Skeletal muscle satellite cell (primary cell): ENCODE results near the gene SMARCA2.

ENCODE experiments used
- H3K27me3 ChIP-seq: 2 replicates; pipeline ENCODE4 v1.7.0; 2013; ENCODE audit warnings: low read length; ENCODE audit not compliant: control insufficient read depth, insufficient read depth
- H3K36me3 ChIP-seq: 2 replicates; pipeline ENCODE4 v1.7.0; 2013; ENCODE audit warnings: mild to moderate bottlenecking, control low read depth, low read length; ENCODE audit not compliant: insufficient read depth
- H3K4me1 ChIP-seq: 2 replicates; pipeline ENCODE4 v1.7.0; 2013; ENCODE audit warnings: low read length; ENCODE audit not compliant: control insufficient read depth, insufficient read depth
- H3K4me2 ChIP-seq: 2 replicates; pipeline ENCODE4 v1.7.0; 2013; ENCODE audit warnings: mild to moderate bottlenecking, low read length
- H3K4me3 ChIP-seq: 2 replicates; pipeline ENCODE4 v1.7.0; 2013; ENCODE audit warnings: low read length
- H3K9ac ChIP-seq: 2 replicates; pipeline ENCODE4 v1.7.0; 2013; ENCODE audit warnings: mild to moderate bottlenecking, low read depth, low read length, moderate library complexity
- H3K9me3 ChIP-seq: replicated peaks from 2 replicates; pipeline ENCODE4 v1.7.0; 2013; ENCODE audit warnings: mild to moderate bottlenecking, control low read depth, low read length

Gene SMARCA2

GRCh38 chr9:2209400-2209799 lies 194.3 kb downstream of the SMARCA2 start:
- H3K36me3 ChIP-seq, result no peaks in the 10 kb centered on the region
- H3K4me2 ChIP-seq, result no peak overlapping the region
- H3K4me3 ChIP-seq, result no peak overlapping the region
- no peaks in the 10 kb centered on the region for H3K27me3 ChIP-seq
- H3K9me3 ChIP-seq, result no peaks in the 10 kb centered on the region
- peaks cover 10% of the 10 kb centered on the region for H3K4me1 ChIP-seq
- H3K9ac ChIP-seq, result no peak overlapping the region

GRCh38 chr9:2210201-2210600 lies 195.1 kb downstream of the SMARCA2 start:
- Histone ChIP-seq H3K4me2 (no peak overlapping the region), H3K36me3 (no peaks in the 10 kb centered on the region), H3K27me3 (no peaks in the 10 kb centered on the region), H3K9ac (no peak overlapping the region), H3K4me1 (peaks cover 10% of the 10 kb centered on the region), H3K4me3 (no peak overlapping the region), H3K9me3 (no peaks in the 10 kb centered on the region)

- Histone ChIP-seq H3K4me3 (no peak overlapping the region), H3K9me3 (no peaks in the 10 kb centered on the region)
These were observed 198.8 kb downstream of the SMARCA2 start for GRCh38 chr9:2213830-2214468.

GRCh38 chr9:2214707-2215106 lies 199.6 kb downstream of the SMARCA2 start:
- Histone ChIP-seq H3K9me3 (no peaks in the 10 kb centered on the region), H3K36me3 (no peaks in the 10 kb centered on the region), H3K9ac (no peak overlapping the region), H3K4me3 (no peak overlapping the region), H3K4me2 (no peak overlapping the region), H3K27me3 (no peaks in the 10 kb centered on the region), H3K4me1 (peaks cover 7% of the 10 kb centered on the region)

More at GRCh38 chr9:2213830-2214468, 198.8 kb downstream of the SMARCA2 start:
- Histone ChIP-seq H3K36me3 (no peaks in the 10 kb centered on the region), H3K27me3 (no peaks in the 10 kb centered on the region), H3K4me2 (no peak overlapping the region), H3K9ac (no peak overlapping the region), H3K4me1 (peaks cover 13% of the 10 kb centered on the region)

- H3K9me3 ChIP-seq, result no peaks in the 10 kb centered on the region
- H3K4me3 ChIP-seq, result no peak overlapping the region
- H3K4me2 ChIP-seq, result peak overlapping the region; percentile 8
- H3K36me3 ChIP-seq, result no peaks in the 10 kb centered on the region
- H3K9ac ChIP-seq, result no peak overlapping the region
- no peaks in the 10 kb centered on the region for H3K27me3 ChIP-seq
- H3K4me1 ChIP-seq, result peaks cover 3% of the 10 kb centered on the region
These were observed 200.8 kb downstream of the SMARCA2 start for GRCh38 chr9:2215921-2216441.

- no peak overlapping the region for H3K4me2 ChIP-seq
- no peaks in the 10 kb centered on the region for H3K36me3 ChIP-seq
- H3K4me3 ChIP-seq, result no peak overlapping the region
- H3K9me3 ChIP-seq, result no peaks in the 10 kb centered on the region
- no peaks in the 10 kb centered on the region for H3K27me3 ChIP-seq
- H3K4me1 ChIP-seq, result peaks cover 3% of the 10 kb centered on the region
- H3K9ac ChIP-seq, result no peak overlapping the region
These were observed 201.4 kb downstream of the SMARCA2 start for GRCh38 chr9:2216591-2216990.

- Histone ChIP-seq H3K4me2 (no peak overlapping the region), H3K4me3 (no peak overlapping the region), H3K36me3 (no peaks in the 10 kb centered on the region), H3K27me3 (no peaks in the 10 kb centered on the region), H3K9ac (no peak overlapping the region), H3K9me3 (no peaks in the 10 kb centered on the region), H3K4me1 (peaks cover 3% of the 10 kb centered on the region)
These were observed 202.4 kb downstream of the SMARCA2 start for GRCh38 chr9:2217540-2217939.

- H3K4me1 ChIP-seq, result peaks cover 3% of the 10 kb centered on the region
- no peaks in the 10 kb centered on the region for H3K9me3 ChIP-seq
- no peak overlapping the region for H3K9ac ChIP-seq
- no peak overlapping the region for H3K4me2 ChIP-seq
- H3K4me3 ChIP-seq, result no peak overlapping the region
- H3K36me3 ChIP-seq, result no peaks in the 10 kb centered on the region
- no peaks in the 10 kb centered on the region for H3K27me3 ChIP-seq
These were observed 204.9 kb downstream of the SMARCA2 start for GRCh38 chr9:2220036-2220435.

GRCh38 chr9:2227144-2227867 lies 212.2 kb downstream of the SMARCA2 start:
- Histone ChIP-seq H3K36me3 (no peaks in the 10 kb centered on the region), H3K9me3 (no peaks in the 10 kb centered on the region), H3K4me1 (peaks cover 9% of the 10 kb centered on the region), H3K4me2 (no peak overlapping the region), H3K27me3 (no peaks in the 10 kb centered on the region), H3K9ac (no peak overlapping the region), H3K4me3 (no peak overlapping the region)

- Histone ChIP-seq H3K27me3 (no peaks in the 10 kb centered on the region), H3K9ac (no peak overlapping the region), H3K9me3 (no peaks in the 10 kb centered on the region), H3K36me3 (no peaks in the 10 kb centered on the region), H3K4me1 (peaks cover 9% of the 10 kb centered on the region), H3K4me2 (no peak overlapping the region), H3K4me3 (no peak overlapping the region)
These were observed 213.0 kb downstream of the SMARCA2 start for GRCh38 chr9:2228132-2228531.

- Histone ChIP-seq H3K4me3 (no peak overlapping the region), H3K4me2 (no peak overlapping the region), H3K36me3 (no peaks in the 10 kb centered on the region), H3K27me3 (no peaks in the 10 kb centered on the region), H3K9me3 (no peaks in the 10 kb centered on the region), H3K9ac (no peak overlapping the region), H3K4me1 (peaks cover 9% of the 10 kb centered on the region)
These were observed 213.5 kb downstream of the SMARCA2 start for GRCh38 chr9:2228641-2229040.
